HG03457 (cell line): ENCODE measurements around the gene KLHL21.
A peak's percentile ranks its signal among the peaks of the same experiment; 100 is the strongest.
"Not testable (repeated sequence)": the region's sequence is repeated elsewhere in the genome, so short reads cannot be mapped to it uniquely, and the experiment has no call there.

ENCODE experiments used
- ATAC-seq: cut with Tn5 transposase; IDR thresholded peaks from one replicate; pipeline ENCODE4 v1.9.1; 2021; ENCODE audit warnings: moderate number of reproducible peaks; ENCODE audit not compliant: unreplicated experiment

KLHL21 gene

DNA sequence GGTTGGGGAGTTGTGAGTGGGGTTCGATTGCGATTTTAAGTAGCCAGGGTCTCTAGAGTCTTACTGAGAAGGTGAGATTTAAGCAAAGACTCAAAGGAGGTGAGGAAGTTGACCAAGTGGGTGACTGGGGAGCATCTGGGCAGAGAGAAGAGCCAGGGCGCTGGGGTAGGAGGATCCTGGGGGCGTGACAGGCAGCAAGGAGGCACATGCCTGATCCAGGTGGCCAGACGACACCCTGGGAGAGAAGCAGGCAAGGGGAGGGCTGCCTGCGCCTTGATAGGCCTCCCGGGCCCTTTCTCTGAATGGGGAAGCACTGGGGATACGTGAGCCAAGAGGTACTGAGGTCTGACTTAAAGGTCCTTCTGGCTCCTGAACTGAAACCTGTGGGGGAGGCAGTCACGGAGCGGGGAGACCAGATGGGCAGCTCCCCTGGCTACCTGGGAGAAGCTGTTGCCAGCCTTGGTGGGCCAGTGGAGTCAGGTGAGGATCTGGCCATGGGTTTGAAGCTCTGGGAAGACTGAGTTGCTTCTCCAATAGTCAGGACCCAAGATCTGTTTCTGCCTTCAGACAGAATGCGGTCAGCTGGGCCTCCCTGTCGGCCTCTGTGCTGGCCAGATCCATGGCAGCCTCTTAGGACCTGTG lies 17.5 kb downstream of the KLHL21 start:
- ATAC-seq: no peak

DNA sequence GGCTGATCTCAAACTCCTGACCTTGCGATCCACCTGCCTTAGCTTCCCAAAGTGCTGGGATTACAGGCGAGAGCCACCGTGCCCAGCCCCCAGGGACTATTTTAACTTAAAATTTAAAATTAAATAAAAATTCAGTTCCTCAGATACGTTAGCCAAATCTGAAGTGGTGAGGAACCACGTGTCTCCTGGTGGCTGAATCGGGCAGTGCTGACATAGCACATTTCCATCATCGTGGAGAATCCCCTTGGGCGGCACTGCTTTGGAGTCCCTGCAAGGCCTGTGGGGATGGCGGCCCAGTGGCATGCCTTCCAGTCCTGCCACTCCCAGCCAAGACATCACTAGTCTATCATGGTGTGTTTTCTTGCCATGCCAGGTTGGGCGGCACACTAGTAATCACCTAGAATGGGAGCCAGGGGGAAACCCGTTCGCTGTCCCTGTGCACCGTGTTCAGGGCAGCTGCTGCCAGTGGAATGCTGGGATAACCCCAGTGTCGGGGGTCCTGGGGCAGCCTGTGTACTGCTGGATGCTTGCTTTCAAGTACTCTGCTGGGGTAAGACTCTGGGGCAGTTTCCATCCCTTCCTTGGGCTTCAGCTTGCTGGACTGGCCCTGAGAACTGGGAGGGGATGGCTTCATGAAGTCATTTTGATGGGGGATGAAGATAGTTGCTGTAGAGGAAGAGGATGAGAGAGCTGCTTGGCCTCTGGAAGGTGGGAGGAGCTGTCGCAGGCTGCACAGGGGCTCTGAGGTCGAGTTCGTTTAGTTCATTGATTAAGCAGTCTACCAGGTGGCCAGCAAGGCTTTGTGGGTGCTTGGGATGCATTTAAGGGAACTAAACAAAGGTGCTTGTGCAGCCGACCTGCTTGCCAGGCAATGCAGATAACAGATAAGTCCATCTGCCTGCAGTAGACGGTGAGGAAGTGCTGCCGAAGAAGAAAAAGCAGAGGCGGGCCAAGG lies 18.3 kb downstream of the KLHL21 start:
- no peak for ATAC-seq

DNA sequence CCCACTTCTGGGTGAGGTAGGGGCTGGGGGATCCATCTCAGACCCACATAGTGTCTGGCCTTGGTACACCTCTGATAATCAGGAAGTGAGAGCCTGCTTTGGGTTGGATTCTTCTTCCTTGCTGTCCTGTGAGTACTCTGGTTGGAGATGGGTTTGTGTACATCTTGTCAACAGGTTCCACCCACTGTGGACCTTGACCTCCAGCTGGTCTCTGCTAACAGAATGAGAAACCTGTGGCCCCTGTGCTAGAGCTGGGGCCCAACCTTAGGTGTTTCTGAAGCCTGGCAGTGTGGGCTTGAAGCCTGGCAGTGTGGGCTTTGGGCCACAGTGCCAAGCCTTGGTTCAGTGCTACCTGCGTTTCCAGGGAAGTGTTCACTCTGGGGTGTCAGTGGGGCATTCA lies 20.3 kb downstream of the KLHL21 start:
- no peak for ATAC-seq

GRCh38 chr1:6581561-6582305 lies 20.9 kb downstream of the KLHL21 start:
- ATAC-seq: no peak

DNA sequence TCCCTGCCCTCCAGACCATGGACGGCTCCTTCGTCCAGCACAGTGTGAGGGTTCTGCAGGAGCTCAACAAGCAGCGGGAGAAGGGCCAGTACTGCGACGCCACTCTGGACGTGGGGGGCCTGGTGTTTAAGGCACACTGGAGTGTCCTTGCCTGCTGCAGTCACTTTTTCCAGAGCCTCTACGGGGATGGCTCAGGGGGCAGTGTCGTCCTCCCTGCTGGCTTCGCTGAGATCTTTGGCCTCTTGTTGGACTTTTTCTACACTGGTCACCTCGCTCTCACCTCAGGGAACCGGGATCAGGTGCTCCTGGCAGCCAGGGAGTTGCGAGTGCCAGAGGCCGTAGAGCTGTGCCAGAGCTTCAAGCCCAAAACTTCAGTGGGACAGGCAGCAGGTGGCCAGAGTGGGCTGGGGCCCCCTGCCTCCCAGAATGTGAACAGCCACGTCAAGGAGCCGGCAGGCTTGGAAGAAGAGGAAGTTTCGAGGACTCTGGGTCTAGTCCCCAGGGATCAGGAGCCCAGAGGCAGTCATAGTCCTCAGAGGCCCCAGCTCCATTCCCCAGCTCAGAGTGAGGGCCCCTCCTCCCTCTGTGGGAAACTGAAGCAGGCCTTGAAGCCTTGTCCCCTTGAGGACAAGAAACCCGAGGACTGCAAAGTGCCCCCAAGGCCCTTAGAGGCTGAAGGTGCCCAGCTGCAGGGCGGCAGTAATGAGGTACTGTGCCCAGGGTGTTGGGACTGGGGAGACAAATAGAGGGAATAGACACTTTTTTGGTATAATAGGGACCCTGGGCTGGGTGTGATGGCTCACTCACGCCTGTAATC lies 21.9 kb downstream of the KLHL21 start:
- no peak for ATAC-seq

DNA sequence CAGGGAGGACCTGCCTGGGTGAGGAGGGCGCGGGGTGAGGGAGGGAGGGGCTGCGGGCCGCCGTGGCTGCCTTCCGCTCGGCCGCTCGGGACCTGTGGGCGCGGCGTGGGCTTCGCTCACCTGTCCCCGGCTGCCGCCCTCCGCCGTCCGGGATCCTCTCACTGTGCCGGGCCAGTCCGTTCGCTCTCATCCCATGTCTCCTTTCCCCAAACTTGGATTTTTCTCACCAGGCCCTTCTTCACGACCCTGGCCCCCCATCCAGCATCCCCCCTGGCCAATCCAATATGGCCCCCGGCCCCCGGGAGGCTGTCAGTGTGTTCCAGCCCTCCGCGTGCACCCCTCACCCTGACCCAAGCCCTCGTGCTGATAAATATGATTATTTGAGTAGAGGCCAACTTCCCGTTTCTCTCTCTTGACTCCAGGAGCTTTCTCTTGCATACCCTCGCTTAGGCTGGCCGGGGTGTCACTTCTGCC lies 22.5 kb downstream of the KLHL21 start:
- ATAC-seq: no peak

DNA sequence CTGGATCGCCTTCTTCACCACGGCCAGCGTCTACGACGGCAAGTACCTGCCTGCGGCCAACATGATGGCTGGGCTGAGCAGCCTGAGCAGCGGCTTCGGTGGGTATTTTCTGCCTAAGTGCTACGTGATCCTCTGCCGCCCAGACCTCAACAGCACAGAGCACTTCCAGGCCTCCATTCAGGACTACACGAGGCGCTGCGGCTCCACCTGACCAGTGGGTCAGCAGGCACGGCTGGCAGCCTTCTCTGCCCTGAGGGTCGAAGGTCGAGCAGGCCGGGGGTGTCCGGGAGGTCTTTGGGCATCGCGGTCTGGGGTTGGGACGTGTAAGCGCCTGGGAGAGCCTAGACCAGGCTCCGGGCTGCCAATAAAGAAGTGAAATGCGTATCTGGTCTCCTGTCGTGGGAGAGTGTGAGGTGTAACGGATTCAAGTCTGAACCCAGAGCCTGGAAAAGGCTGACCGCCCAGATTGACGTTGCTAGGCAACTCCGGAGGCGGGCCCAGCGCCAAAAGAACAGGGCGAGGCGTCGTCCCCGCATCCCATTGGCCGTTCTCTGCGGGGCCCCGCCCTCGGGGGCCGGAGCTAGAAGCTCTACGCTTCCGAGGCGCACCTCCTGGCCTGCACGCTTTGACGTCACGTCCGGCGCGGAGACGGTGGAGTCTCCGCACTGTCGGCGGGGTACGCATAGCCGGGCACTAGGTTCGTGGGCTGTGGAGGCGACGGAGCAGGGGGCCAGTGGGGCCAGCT lies 23.1 kb downstream of the KLHL21 start, which contains the start of gene ZBTB48:
ZBTB48 (plus strand) TSS at position 621 of the 745 bp plus-strand sequence. CDS start 616 bp downstream, outside the sequence.
- peak; percentile 96 for ATAC-seq

GRCh38 chr1:6578624-6579373 lies 23.9 kb downstream of the KLHL21 start:
- ATAC-seq: no peak

DNA sequence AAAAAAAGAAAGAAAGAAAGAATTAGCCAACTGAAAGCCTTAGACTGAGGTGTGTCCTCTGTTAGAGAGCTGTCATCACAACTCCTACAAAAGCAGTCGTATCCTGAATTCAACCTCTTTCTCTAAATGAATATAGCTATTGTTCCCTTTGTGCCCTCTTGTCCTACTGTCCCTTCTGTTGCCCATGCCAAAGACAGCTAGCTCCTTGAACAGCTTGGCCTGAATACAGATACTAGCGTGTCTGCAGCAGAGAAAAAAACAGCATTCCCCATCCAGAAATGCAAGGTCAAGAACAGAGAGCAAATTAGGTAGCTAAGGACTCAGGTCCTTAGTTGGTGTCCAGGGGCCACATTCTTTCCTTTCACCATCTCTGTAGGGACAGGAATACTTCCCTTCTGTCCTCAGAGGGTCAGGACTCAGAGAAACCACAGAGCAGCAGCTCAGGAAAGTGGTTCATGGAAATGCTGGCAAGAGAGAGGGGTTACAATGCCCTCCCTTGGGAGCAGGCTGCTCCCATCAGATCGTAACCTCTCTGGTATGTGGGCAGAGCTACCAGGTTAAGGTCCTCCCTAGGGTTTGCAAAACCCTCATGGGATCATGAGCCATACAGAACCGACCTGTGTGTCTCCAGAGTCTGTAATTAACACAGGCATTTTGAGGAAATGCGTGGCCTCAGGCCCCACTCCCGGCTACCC lies 24.7 kb downstream of the KLHL21 start:
- ATAC-seq: no peak

DNA sequence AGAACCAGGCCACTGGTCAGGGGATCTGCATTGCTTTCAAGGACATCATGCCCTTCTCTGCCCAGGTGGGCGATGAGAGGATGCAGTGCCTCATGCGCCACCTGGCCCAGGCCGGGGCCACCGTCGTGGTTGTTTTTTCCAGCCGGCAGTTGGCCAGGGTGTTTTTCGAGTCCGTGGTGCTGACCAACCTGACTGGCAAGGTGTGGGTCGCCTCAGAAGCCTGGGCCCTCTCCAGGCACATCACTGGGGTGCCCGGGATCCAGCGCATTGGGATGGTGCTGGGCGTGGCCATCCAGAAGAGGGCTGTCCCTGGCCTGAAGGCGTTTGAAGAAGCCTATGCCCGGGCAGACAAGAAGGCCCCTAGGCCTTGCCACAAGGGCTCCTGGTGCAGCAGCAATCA lies 27.9 kb downstream of the KLHL21 start:
- no peak for ATAC-seq

DNA sequence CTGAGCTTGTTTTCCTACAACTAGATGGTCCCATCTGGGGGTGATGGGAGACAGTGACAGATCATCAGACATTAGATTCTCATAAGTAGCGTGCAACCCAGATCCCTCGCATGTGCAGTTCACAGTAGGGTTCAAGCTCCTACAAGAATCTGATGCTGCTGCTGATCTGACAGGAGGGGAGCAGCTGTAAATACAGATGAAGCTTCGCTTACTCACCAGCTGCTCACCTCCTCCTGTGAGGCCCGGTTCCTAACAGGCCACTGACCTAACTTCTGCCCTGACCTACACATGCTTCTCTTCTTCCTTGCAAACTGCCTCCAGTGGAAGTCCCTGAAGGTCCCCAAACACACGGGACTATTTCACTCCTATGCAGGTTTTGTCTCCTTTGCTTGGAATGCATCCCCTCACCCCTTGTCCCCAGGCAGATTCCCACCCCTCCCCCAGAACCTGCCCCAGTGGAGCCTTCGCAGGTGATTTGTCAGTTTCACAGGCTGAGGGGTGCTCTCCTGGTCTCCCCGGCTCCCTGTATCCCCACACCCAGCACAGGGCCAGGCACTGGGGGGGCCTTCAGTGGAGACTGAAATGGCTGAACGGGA lies 28.5 kb downstream of the KLHL21 start:
- no peak for ATAC-seq

DNA sequence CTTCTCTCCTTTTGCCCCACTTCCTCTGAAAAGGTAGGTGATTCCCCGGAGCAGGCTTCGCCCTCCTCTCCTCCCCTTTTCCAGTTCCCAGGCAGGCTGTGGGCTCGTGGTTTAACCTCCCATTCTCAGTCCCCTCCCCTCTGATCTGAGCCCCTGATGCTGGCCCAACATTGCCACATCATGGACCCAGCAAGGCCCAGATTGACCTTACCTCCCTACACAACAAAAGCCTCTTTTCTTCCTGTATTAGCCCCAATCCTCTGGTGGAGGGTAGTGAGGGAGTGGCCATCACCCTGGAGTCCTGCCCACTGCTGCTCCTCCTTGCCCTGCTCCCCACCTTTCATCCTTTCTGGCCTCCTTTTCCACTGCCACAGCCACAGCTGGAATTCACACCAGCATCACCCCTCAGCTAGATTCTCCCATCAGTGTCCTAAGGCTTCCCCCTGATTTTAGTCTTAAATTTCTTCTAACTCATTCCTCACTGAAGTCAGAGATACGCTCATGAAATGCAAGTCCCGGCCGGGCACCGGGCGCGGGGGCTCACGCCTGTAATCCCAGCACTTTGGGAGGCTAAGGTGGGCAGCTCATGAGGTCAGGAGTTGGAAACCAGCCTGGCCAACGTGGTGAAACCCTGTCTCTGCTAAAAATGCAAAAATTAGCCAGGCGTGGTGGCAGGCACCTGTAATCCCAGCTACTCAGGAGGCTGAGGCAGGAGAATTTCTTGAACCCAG lies 29.9 kb downstream of the KLHL21 start:
- no peak for ATAC-seq

DNA sequence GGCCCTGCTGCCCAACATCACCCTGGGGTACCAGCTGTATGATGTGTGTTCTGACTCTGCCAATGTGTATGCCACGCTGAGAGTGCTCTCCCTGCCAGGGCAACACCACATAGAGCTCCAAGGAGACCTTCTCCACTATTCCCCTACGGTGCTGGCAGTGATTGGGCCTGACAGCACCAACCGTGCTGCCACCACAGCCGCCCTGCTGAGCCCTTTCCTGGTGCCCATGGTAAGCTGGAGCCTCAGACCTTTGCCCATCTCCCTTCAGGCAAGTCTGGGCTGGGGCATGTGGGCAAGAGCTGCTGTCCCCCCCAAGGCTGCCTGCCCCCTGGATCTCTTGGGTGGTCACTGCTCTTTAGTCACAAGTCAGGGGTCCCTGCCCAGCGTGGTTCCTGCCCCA lies 31.7 kb downstream of the KLHL21 start:
- ATAC-seq: no peak

- ATAC-seq: no peak
These were observed 32.6 kb downstream of the KLHL21 start for GRCh38 chr1:6570100-6570499.

GRCh38 chr1:6569033-6569432 lies 33.6 kb downstream of the KLHL21 start:
- ATAC-seq: no peak

DNA sequence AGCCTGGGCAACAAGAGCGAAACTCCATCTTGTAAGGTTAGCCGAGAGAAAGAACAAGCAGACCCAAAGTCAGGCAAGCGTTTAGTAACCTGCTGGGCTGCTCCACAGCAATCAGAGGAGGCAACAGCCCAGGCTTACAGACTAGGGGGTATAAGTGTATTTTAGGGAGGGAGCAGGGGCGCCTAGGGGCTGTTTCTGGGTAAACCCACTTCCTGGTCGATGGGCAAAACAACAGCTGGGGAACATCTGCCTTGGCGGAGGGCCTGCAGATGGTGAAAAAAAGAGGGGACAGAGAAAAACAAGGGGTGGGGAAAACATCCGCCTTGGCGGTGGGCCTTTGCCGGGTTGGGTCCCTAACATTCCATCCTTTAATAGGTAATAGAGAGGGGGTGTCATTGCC lies 42.4 kb downstream of the KLHL21 start:
- no peak for ATAC-seq

- not testable (repeated sequence) for ATAC-seq
These were observed 43.5 kb downstream of the KLHL21 start for GRCh38 chr1:6559161-6559560.
